HepG2 (cell line): ENCODE results near the gene LRSAM1. TPM values are rescaled to one million over a fixed set of nuclear protein-coding genes. Genes with fewer than 3 reads are reported as not detected.
A peak's percentile ranks its signal among the peaks of the same experiment; 100 is the strongest.

Experiments
- ATF5 ChIP-seq: sonication (generic); formaldehyde crosslinking; IDR thresholded peaks from 2 replicates; pipeline ENCODE4 v1.4.0; 2020; ENCODE audit warnings: mild to moderate bottlenecking, low read depth, missing genetic modification reagents
- CEBPB ChIP-seq: IDR thresholded peaks from 2 replicates; pipeline ENCODE4 v1.6.1; 2011; ENCODE audit warnings: low read depth, low read length, improper control_type of control experiment, borderline replicate concordance
- DNMT3B ChIP-seq: conservative IDR thresholded peaks from 2 replicates; pipeline ENCODE4 v1.6.1; 2016; ENCODE audit warnings: missing biosample characterization, control low read depth
- EP300 ChIP-seq, 3 experiments: sonication (generic) in 1 of 3; formaldehyde crosslinking in 1 of 3; IDR thresholded peaks; 2 replicates each; pipeline versions ENCODE4 v1.5.1 to v1.6.1; 2011 to 2020; ENCODE audit warnings: low read depth in 2 of 3, low read length in 2 of 3, borderline replicate concordance in 1 of 3, improper control_type of control experiment in 1 of 3, mild to moderate bottlenecking in 1 of 3, missing genetic modification reagents in 1 of 3, moderate library complexity in 1 of 3
- FIP1L1 ChIP-seq: fragments of 200-400 bp; formaldehyde crosslinking; IDR thresholded peaks from 2 replicates; pipeline ENCODE4 v1.6.1; 2018; ENCODE audit warnings: low read depth, mild to moderate bottlenecking, low read length, moderate library complexity, borderline replicate concordance; ENCODE audit not compliant: insufficient read depth
- FUBP1 ChIP-seq: sonication (generic); formaldehyde crosslinking; IDR thresholded peaks from 2 replicates; pipeline ENCODE4 v1.5.1; 2020; ENCODE audit warnings: missing genetic modification reagents, mild to moderate bottlenecking, borderline replicate concordance
- HHEX ChIP-seq: IDR thresholded peaks from 2 replicates; pipeline ENCODE4 v1.6.1; 2016; ENCODE audit warnings: control low read depth
- ISX ChIP-seq: sonication (generic); formaldehyde crosslinking; conservative IDR thresholded peaks from 2 replicates; pipeline ENCODE4 v1.5.0; 2020; ENCODE audit warnings: missing genetic modification reagents
- MXI1 ChIP-seq: IDR thresholded peaks from 3 replicates; pipeline ENCODE4 v1.6.1; 2012; ENCODE audit warnings: low read depth, low read length, inconsistent platforms, borderline replicate concordance
- NCOA5 ChIP-seq: sonication (generic); formaldehyde crosslinking; IDR thresholded peaks from 2 replicates; pipeline ENCODE4 v1.4.0; 2020; ENCODE audit warnings: missing genetic modification reagents
- NFRKB ChIP-seq: fragments of 450-650 bp; IDR thresholded peaks from 2 replicates; pipeline ENCODE4 v1.6.1; 2017
- NR2F2 ChIP-seq: IDR thresholded peaks from 2 replicates; pipeline ENCODE4 v1.6.1; 2012; ENCODE audit warnings: low read depth, inconsistent platforms, borderline replicate concordance
- PLRG1 ChIP-seq: fragments of 450-650 bp; conservative IDR thresholded peaks from 2 replicates; pipeline ENCODE4 v1.6.1; 2016
- RBM39 ChIP-seq: fragments of 200-400 bp; formaldehyde crosslinking; IDR thresholded peaks from one replicate; pipeline ENCODE4 v1.6.1; 2018; ENCODE audit warnings: antibody characterized with exemption, mild to moderate bottlenecking, low read depth, low read length; ENCODE audit not compliant: poor library complexity, severe bottlenecking
- SKIL ChIP-seq: sonication (generic); formaldehyde crosslinking; IDR thresholded peaks from 2 replicates; pipeline ENCODE4 v1.8.0; 2022; ENCODE audit warnings: missing genetic modification reagents, mild to moderate bottlenecking, moderate library complexity, borderline replicate concordance
- SMYD3 ChIP-seq: sonication (generic); formaldehyde crosslinking; IDR thresholded peaks from 2 replicates; pipeline ENCODE4 v1.8.1; 2023; ENCODE audit warnings: mild to moderate bottlenecking, missing genetic modification reagents
- SRSF9 ChIP-seq: fragments of 200-400 bp; formaldehyde crosslinking; IDR thresholded peaks from 2 replicates; pipeline ENCODE4 v1.6.1; 2018; ENCODE audit warnings: borderline replicate concordance, mild to moderate bottlenecking, low read depth, low read length; ENCODE audit not compliant: insufficient read depth, poor library complexity, severe bottlenecking
- TBX3 ChIP-seq: fragments of 450-650 bp; IDR thresholded peaks from 2 replicates; pipeline ENCODE4 v1.6.1; 2017; ENCODE audit warnings: antibody characterized with exemption, mild to moderate bottlenecking, inconsistent platforms, borderline replicate concordance
- TFDP2 ChIP-seq: sonication (generic); formaldehyde crosslinking; IDR thresholded peaks from 2 replicates; pipeline ENCODE4 v1.4.0; 2020; ENCODE audit warnings: missing genetic modification reagents
- TOPORS ChIP-seq: sonication (generic); formaldehyde crosslinking; IDR thresholded peaks from 2 replicates; pipeline ENCODE4 v1.8.0; 2023; ENCODE audit warnings: mild to moderate bottlenecking, missing genetic modification reagents
- WIZ ChIP-seq: sonication (generic); formaldehyde crosslinking; IDR thresholded peaks from 2 replicates; pipeline ENCODE4 v1.5.1; 2020; ENCODE audit warnings: mild to moderate bottlenecking, missing genetic modification reagents
- ZBTB38 ChIP-seq: sonication (generic); formaldehyde crosslinking; IDR thresholded peaks from 2 replicates; pipeline ENCODE4 v1.5.1; 2020; ENCODE audit warnings: mild to moderate bottlenecking, missing genetic modification reagents
- ZNF160 ChIP-seq: sonication (generic); formaldehyde crosslinking; IDR thresholded peaks from 2 replicates; pipeline ENCODE4 v1.8.0; 2022; ENCODE audit warnings: mild to moderate bottlenecking, inconsistent platforms, missing genetic modification reagents
- ZSCAN22 ChIP-seq: sonication (generic); formaldehyde crosslinking; IDR thresholded peaks from 2 replicates; pipeline ENCODE4 v1.4.0; 2020; ENCODE audit warnings: mild to moderate bottlenecking, missing genetic modification reagents
- polyA plus RNA-seq, 8 experiments: library from polyadenylated mRNA; depleted of rRNA in 3 of 8; stranded (reverse) in 7 of 8; unstranded in 1 of 8; fragments of >200 nt; fragmentation: Illumina TruSeq in 4 of 8; extraction: Trizol in 4 of 8; gene quantifications; 2 replicates each; pipeline versions ENCODE4 v1.2.1 to v1.2.3, GENCODE V29; 2011 to 2016; ENCODE audit warnings: low read depth in 4 of 8, missing spikeins in 1 of 8, mixed read lengths in 1 of 8; ENCODE audit not compliant: insufficient read depth in 1 of 8
- total RNA-seq, 5 experiments: library from RNA; depleted of rRNA; stranded (reverse); fragments of >200 nt; fragmentation: Illumina TruSeq; extraction: Trizol; gene quantifications; 2 replicates each; pipeline ENCODE4 v1.2.3, GENCODE V29; 2016; ENCODE audit warnings: low read depth in 1 of 5

LRSAM1 gene
- total and polyA plus RNA-seq, 2 of the 13 experiments (the other 11 are each of a cell fraction or from before 2014, with no cell fraction given), result 8.7 to 10.2 TPM

GRCh38 chr9:127545196-127546124 is 94.2 kb downstream of the LRSAM1 start (continued):
- TF ChIP-seq WIZ (no peak), ISX (CRISPR knock-in tag) (no peak), FIP1L1 (no peak), ATF5 (no peak), TBX3 (no peak), MXI1 (no peak), CEBPB (no peak), NFRKB (no peak), HHEX (CRISPR knock-in tag) (no peak), RBM39 (peak; percentile 42), FUBP1 (CRISPR knock-in tag) (no peak), SRSF9 (no peak), TOPORS (CRISPR knock-in tag) (no peak), NCOA5 (CRISPR knock-in tag) (no peak), NR2F2 (peak; percentile 70; the same call in 1 of the 2 replicates), PLRG1 (no peak), ZSCAN22 (CRISPR knock-in tag) (no peak), TFDP2 (CRISPR knock-in tag) (no peak), DNMT3B (no peak), EP300 (IDR thresholded peaks at IDR 0.05; ENCODE audit: low read depth in 2 of 2, low read length in 2 of 2) (0 out of 4 replicates have a peak, but pooled peaks of 1 of the 2 experiments have one; percentile 10), EP300 (CRISPR knock-in tag; IDR thresholded peaks at IDR 0.05; ENCODE audit: borderline replicate concordance) (no peak), SKIL (CRISPR knock-in tag) (peak; percentile 92), ZBTB38 (CRISPR knock-in tag) (peak; percentile 10; the same call in 1 of the 2 replicates), SMYD3 (CRISPR knock-in tag) (no peak), ZNF160 (CRISPR knock-in tag) (no peak)
